HG02763 (cell line): ENCODE data around the gene CHST8.

Experiments used
- ATAC-seq: cut with Tn5 transposase; IDR thresholded peaks from one replicate; pipeline ENCODE4 v1.9.1; 2021; ENCODE audit warnings: mild to moderate bottlenecking, moderate library complexity; ENCODE audit not compliant: unreplicated experiment

Gene CHST8

GRCh38 chr19:33756177-33756576 lies 134.4 kb downstream of the CHST8 start:
- no peak for ATAC-seq

- ATAC-seq = no peak
Observed at GRCh38 chr19:33758541-33759013, 136.8 kb downstream of the CHST8 start.

GRCh38 chr19:33759356-33759755 lies 137.6 kb downstream of the CHST8 start:
- no peak for ATAC-seq

GRCh38 chr19:33763633-33764371 lies 142.0 kb downstream of the CHST8 start:
- ATAC-seq = no peak

GRCh38 chr19:33766623-33767022 lies 144.9 kb downstream of the CHST8 start:
- no peak for ATAC-seq

- ATAC-seq = no peak
Observed at GRCh38 chr19:33767898-33768413, 146.2 kb downstream of the CHST8 start.

- no peak for ATAC-seq
Observed at GRCh38 chr19:33769208-33769607, 147.5 kb downstream of the CHST8 start.

GRCh38 chr19:33770107-33770506 lies 148.4 kb downstream of the CHST8 start:
- no peak for ATAC-seq

GRCh38 chr19:33771384-33772101 lies 149.8 kb downstream of the CHST8 start:
- ATAC-seq = no peak

- no peak for ATAC-seq
Observed at GRCh38 chr19:33772102-33772857, 150.5 kb downstream of the CHST8 start.

- ATAC-seq = no peak
Observed at GRCh38 chr19:33772858-33773180, 151.1 kb downstream of the CHST8 start.

- no peak for ATAC-seq
Observed at GRCh38 chr19:33773704-33774624, 152.2 kb downstream of the CHST8 start.

- no peak for ATAC-seq
Observed at GRCh38 chr19:33774751-33775150, 153.0 kb downstream of the CHST8 start.

GRCh38 chr19:33775731-33776487 lies 154.2 kb downstream of the CHST8 start:
- no peak for ATAC-seq

- ATAC-seq = no peak
Observed at GRCh38 chr19:33777351-33777750, 155.6 kb downstream of the CHST8 start.

- no peak for ATAC-seq
Observed at GRCh38 chr19:33777753-33778088, 156.0 kb downstream of the CHST8 start.

GRCh38 chr19:33778089-33778791 lies 156.5 kb downstream of the CHST8 start:
- ATAC-seq = peak; percentile 85

- no peak for ATAC-seq
Observed at GRCh38 chr19:33779849-33780248, 158.1 kb downstream of the CHST8 start.

GRCh38 chr19:33780251-33780650 lies 158.5 kb downstream of the CHST8 start:
- no peak for ATAC-seq
